GM12878 (cell line): ENCODE results near the gene PDCD1LG2. TPM values are rescaled to one million over a fixed set of nuclear protein-coding genes. Genes with fewer than 3 reads are reported as not detected.
A peak's percentile ranks its signal among the peaks of the same experiment; 100 is the strongest.

Experiments used
- CREB1 ChIP-seq: IDR thresholded peaks from 2 replicates; pipeline ENCODE4 v1.6.1; 2012; ENCODE audit warnings: low read depth, mild to moderate bottlenecking, inconsistent platforms
- DPF2 ChIP-seq: fragments of 450-650 bp; IDR thresholded peaks from 2 replicates; pipeline ENCODE4 v1.6.1; 2017; ENCODE audit warnings: mild to moderate bottlenecking
- IKZF2 ChIP-seq, 2 experiments: fragments of 450-650 bp; IDR thresholded peaks; 2 replicates each; pipeline ENCODE4 v1.6.1; 2017; ENCODE audit warnings: mild to moderate bottlenecking in 2 of 2, moderate library complexity in 2 of 2
- JUNB ChIP-seq: IDR thresholded peaks from 2 replicates; pipeline ENCODE4 v1.6.1; 2016; ENCODE audit warnings: antibody characterized with exemption, mild to moderate bottlenecking
- JUND ChIP-seq: IDR thresholded peaks from 2 replicates; pipeline ENCODE4 v1.6.1; 2012; ENCODE audit warnings: low read depth, mild to moderate bottlenecking, low read length, improper control_type of control experiment, moderate library complexity
- MEF2A ChIP-seq: IDR thresholded peaks from 2 replicates; pipeline ENCODE4 v1.6.1; 2011; ENCODE audit warnings: low read depth, mild to moderate bottlenecking, low read length, moderate library complexity; ENCODE audit not compliant: insufficient read depth
- MTA2 ChIP-seq: fragments of 450-650 bp; IDR thresholded peaks from 2 replicates; pipeline ENCODE4 v1.6.1; 2016; ENCODE audit warnings: low read depth, mild to moderate bottlenecking, moderate library complexity
- MXI1 ChIP-seq: fragments of 150-350 bp; IDR thresholded peaks from 2 replicates; pipeline ENCODE4 v1.6.1; 2011; ENCODE audit warnings: low read depth, mild to moderate bottlenecking, inconsistent platforms, low read length, improper control_type of control experiment
- NFIC ChIP-seq: IDR thresholded peaks from 2 replicates; pipeline ENCODE4 v1.6.1; 2012; ENCODE audit warnings: low read depth, mild to moderate bottlenecking, inconsistent platforms, low read length, moderate library complexity
- NFYA ChIP-seq: IDR thresholded peaks from 2 replicates; pipeline ENCODE4 v1.6.1; 2011; ENCODE audit warnings: low read depth, mild to moderate bottlenecking, low read length, improper control_type of control experiment, borderline replicate concordance
- POLR2AphosphoS2 ChIP-seq: IDR thresholded peaks from 2 replicates; pipeline ENCODE4 v1.6.1; 2011; ENCODE audit warnings: low read depth, mild to moderate bottlenecking, low read length, improper control_type of control experiment, moderate library complexity
- POU2F2 ChIP-seq: IDR thresholded peaks from 3 replicates; pipeline ENCODE4 v1.6.1; 2011; ENCODE audit warnings: low read depth, mild to moderate bottlenecking, low read length, borderline replicate concordance
- RFX5 ChIP-seq: IDR thresholded peaks from 2 replicates; pipeline ENCODE4 v1.6.1; 2011; ENCODE audit warnings: low read depth, low read length, improper control_type of control experiment
- SMARCA5 ChIP-seq: fragments of 450-650 bp; IDR thresholded peaks from 2 replicates; pipeline ENCODE4 v1.6.1; 2017; ENCODE audit warnings: mild to moderate bottlenecking
- ZNF274 ChIP-seq: IDR thresholded peaks from one replicate; pipeline ENCODE4 v1.8.0; 2011; ENCODE audit not compliant: insufficient read length, insufficient read depth
- polyA plus RNA-seq, 11 experiments: library from polyadenylated mRNA; depleted of rRNA in 4 of 11; unstranded in 6 of 11; stranded (reverse) in 5 of 11; fragments of >200 nt; fragmentation: Nextera tagmentation in 4 of 11; fragmentation: Illumina TruSeq in 1 of 11; extraction: Ambion mirVana in 4 of 11; extraction: Trizol in 1 of 11; gene quantifications; 1 replicate in 1 of 11; 2 replicates in 10 of 11; pipeline versions ENCODE4 v1.2.1 to v1.2.3, GENCODE V29; 2011 to 2016; ENCODE audit warnings: inconsistent platforms in 2 of 11, missing spikeins in 2 of 11, low read depth in 1 of 11
- total RNA-seq, 4 experiments: library from RNA; depleted of rRNA in 3 of 4; stranded (reverse); fragments of >200 nt in 3 of 4; fragmentation: Illumina TruSeq in 1 of 4; extraction: Trizol in 1 of 4; gene quantifications; 2 replicates each; pipeline versions ENCODE4 v1.2.1 to v1.2.3, GENCODE V29; 2013 to 2021
- TF ChIP-seq, protein P1 (sequence below): IDR thresholded peaks from 2 replicates; pipeline ENCODE4 v1.6.1; 2012; ENCODE audit warnings: low read length, inconsistent platforms
- TF ChIP-seq, protein P2 (sequence below): fragments of 450-650 bp; IDR thresholded peaks from 2 replicates; pipeline ENCODE4 v1.6.1; 2017; ENCODE audit warnings: borderline replicate concordance
- TF ChIP-seq, protein P3 (sequence below): fragments of 450-650 bp; IDR thresholded peaks from 2 replicates; pipeline ENCODE4 v1.6.1; 2017; ENCODE audit warnings: mild to moderate bottlenecking, moderate library complexity
- TF ChIP-seq, protein P4 (sequence below): fragments of 450-650 bp; IDR thresholded peaks from 2 replicates; pipeline ENCODE4 v1.6.1; 2017; ENCODE audit warnings: mild to moderate bottlenecking, moderate library complexity

Gene PDCD1LG2
- total and polyA plus RNA-seq, 10 of the 15 experiments (the other 5 are each of a cell fraction or from before 2014, with no cell fraction given) = 1.5 to 37.3 (median 3.0) TPM

DNA sequence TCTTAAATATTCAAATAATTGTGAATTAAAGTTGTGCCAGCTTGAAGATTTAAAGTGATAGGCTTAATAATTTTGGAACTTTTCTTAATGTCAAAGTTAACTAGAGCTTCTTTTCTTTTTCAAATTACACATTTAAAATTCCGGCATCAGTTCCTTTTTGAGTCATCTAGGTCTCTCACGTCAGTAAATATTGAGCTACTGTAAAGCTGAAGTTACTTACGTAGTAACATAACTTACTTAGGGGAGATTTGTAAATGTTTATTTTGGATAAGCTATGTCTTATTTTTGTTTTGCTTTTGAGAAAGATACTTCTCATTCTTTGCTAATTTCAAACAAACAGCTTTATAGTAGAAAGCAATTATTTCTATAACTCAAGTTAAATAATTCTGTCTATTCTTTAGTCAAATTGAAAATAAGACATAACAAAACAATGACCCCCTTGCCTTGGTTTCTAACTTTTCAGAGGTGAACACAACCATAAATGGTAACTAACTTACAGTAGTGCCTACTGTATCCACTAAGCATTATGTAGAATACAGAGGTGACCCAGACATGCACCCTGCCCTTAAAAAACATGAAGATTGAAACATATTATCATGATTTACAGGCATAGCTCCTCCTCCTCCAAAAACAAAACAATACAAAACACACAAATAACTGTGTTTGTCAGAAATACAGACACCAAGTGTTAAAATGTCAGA lies 30.2 kb upstream of the PDCD1LG2 start (continued):
- TF ChIP-seq, protein P1, sequence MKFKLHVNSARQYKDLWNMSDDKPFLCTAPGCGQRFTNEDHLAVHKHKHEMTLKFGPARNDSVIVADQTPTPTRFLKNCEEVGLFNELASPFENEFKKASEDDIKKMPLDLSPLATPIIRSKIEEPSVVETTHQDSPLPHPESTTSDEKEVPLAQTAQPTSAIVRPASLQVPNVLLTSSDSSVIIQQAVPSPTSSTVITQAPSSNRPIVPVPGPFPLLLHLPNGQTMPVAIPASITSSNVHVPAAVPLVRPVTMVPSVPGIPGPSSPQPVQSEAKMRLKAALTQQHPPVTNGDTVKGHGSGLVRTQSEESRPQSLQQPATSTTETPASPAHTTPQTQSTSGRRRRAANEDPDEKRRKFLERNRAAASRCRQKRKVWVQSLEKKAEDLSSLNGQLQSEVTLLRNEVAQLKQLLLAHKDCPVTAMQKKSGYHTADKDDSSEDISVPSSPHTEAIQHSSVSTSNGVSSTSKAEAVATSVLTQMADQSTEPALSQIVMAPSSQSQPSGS = peak; percentile 74
- TF ChIP-seq SMARCA5 = no peak
- 0 out of 2 replicates have a peak, but pooled peaks have one; percentile 30 for TF ChIP-seq MXI1
- TF ChIP-seq POU2F2 = no peak
- TF ChIP-seq ZNF274 = no peak
- TF ChIP-seq IKZF2 (IDR thresholded peaks at IDR 0.05) = no peak
- TF ChIP-seq, protein P2, sequence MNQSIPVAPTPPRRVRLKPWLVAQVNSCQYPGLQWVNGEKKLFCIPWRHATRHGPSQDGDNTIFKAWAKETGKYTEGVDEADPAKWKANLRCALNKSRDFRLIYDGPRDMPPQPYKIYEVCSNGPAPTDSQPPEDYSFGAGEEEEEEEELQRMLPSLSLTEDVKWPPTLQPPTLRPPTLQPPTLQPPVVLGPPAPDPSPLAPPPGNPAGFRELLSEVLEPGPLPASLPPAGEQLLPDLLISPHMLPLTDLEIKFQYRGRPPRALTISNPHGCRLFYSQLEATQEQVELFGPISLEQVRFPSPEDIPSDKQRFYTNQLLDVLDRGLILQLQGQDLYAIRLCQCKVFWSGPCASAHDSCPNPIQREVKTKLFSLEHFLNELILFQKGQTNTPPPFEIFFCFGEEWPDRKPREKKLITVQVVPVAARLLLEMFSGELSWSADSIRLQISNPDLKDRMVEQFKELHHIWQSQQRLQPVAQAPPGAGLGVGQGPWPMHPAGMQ = no peak
- TF ChIP-seq, protein P3, sequence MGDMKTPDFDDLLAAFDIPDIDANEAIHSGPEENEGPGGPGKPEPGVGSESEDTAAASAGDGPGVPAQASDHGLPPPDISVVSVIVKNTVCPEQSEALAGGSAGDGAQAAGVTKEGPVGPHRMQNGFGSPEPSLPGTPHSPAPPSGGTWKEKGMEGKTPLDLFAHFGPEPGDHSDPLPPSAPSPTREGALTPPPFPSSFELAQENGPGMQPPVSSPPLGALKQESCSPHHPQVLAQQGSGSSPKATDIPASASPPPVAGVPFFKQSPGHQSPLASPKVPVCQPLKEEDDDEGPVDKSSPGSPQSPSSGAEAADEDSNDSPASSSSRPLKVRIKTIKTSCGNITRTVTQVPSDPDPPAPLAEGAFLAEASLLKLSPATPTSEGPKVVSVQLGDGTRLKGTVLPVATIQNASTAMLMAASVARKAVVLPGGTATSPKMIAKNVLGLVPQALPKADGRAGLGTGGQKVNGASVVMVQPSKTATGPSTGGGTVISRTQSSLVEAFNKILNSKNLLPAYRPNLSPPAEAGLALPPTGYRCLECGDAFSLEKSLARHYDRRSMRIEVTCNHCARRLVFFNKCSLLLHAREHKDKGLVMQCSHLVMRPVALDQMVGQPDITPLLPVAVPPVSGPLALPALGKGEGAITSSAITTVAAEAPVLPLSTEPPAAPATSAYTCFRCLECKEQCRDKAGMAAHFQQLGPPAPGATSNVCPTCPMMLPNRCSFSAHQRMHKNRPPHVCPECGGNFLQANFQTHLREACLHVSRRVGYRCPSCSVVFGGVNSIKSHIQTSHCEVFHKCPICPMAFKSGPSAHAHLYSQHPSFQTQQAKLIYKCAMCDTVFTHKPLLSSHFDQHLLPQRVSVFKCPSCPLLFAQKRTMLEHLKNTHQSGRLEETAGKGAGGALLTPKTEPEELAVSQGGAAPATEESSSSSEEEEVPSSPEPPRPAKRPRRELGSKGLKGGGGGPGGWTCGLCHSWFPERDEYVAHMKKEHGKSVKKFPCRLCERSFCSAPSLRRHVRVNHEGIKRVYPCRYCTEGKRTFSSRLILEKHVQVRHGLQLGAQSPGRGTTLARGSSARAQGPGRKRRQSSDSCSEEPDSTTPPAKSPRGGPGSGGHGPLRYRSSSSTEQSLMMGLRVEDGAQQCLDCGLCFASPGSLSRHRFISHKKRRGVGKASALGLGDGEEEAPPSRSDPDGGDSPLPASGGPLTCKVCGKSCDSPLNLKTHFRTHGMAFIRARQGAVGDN = peak; percentile 15; the same call in 1 of the 2 replicates
- no peak for TF ChIP-seq NFYA
- TF ChIP-seq JUND = peak; percentile 74; the same call in 1 of the 2 replicates
- TF ChIP-seq, protein P4, sequence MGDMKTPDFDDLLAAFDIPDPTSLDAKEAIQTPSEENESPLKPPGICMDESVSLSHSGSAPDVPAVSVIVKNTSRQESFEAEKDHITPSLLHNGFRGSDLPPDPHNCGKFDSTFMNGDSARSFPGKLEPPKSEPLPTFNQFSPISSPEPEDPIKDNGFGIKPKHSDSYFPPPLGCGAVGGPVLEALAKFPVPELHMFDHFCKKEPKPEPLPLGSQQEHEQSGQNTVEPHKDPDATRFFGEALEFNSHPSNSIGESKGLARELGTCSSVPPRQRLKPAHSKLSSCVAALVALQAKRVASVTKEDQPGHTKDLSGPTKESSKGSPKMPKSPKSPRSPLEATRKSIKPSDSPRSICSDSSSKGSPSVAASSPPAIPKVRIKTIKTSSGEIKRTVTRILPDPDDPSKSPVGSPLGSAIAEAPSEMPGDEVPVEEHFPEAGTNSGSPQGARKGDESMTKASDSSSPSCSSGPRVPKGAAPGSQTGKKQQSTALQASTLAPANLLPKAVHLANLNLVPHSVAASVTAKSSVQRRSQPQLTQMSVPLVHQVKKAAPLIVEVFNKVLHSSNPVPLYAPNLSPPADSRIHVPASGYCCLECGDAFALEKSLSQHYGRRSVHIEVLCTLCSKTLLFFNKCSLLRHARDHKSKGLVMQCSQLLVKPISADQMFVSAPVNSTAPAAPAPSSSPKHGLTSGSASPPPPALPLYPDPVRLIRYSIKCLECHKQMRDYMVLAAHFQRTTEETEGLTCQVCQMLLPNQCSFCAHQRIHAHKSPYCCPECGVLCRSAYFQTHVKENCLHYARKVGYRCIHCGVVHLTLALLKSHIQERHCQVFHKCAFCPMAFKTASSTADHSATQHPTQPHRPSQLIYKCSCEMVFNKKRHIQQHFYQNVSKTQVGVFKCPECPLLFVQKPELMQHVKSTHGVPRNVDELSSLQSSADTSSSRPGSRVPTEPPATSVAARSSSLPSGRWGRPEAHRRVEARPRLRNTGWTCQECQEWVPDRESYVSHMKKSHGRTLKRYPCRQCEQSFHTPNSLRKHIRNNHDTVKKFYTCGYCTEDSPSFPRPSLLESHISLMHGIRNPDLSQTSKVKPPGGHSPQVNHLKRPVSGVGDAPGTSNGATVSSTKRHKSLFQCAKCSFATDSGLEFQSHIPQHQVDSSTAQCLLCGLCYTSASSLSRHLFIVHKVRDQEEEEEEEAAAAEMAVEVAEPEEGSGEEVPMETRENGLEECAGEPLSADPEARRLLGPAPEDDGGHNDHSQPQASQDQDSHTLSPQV = peak; percentile 44; the same call in 1 of the 2 replicates
- TF ChIP-seq CREB1 = peak; percentile 79; the same call in 1 of the 2 replicates
- TF ChIP-seq POLR2AphosphoS2 = no peak
- TF ChIP-seq JUNB = peak; percentile 95
- peak; percentile 45 for TF ChIP-seq DPF2
- peak; percentile 65; the same call in 1 of the 2 replicates for TF ChIP-seq MTA2
- TF ChIP-seq MEF2A = no peak
- no peak for TF ChIP-seq RFX5
- peak; percentile 84 for TF ChIP-seq NFIC
